Measurements from ENCODE around the gene SCD5.
A peak's percentile ranks its signal among the peaks of the same experiment; 100 is the strongest.

GRCh38 chr4:82599336-82599735 lies 199.3 kb downstream of the SCD5 start:
- TF ChIP-seq, protein P1, sequence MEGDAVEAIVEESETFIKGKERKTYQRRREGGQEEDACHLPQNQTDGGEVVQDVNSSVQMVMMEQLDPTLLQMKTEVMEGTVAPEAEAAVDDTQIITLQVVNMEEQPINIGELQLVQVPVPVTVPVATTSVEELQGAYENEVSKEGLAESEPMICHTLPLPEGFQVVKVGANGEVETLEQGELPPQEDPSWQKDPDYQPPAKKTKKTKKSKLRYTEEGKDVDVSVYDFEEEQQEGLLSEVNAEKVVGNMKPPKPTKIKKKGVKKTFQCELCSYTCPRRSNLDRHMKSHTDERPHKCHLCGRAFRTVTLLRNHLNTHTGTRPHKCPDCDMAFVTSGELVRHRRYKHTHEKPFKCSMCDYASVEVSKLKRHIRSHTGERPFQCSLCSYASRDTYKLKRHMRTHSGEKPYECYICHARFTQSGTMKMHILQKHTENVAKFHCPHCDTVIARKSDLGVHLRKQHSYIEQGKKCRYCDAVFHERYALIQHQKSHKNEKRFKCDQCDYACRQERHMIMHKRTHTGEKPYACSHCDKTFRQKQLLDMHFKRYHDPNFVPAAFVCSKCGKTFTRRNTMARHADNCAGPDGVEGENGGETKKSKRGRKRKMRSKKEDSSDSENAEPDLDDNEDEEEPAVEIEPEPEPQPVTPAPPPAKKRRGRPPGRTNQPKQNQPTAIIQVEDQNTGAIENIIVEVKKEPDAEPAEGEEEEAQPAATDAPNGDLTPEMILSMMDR (CRISPR knock-in tag; IDR thresholded peaks at IDR 0.05), result peak; percentile 79
- TF ChIP-seq RXRA (CRISPR knock-in tag; IDR thresholded peaks at IDR 0.05) (no peak), NR2F1 (CRISPR knock-in tag; IDR thresholded peaks at IDR 0.05) (no peak), SUZ12 (IDR thresholded peaks at IDR 0.05; ENCODE audit: low read depth, low read length) (no peak), ZNF83 (CRISPR knock-in tag; IDR thresholded peaks at IDR 0.05; ENCODE audit: borderline replicate concordance) (no peak), SRF (IDR thresholded peaks at IDR 0.05; ENCODE audit: low read depth, low read length) (no peak), ZBTB7A (CRISPR knock-in tag; IDR thresholded peaks at IDR 0.05) (no peak), NCOA2 (CRISPR knock-in tag; IDR thresholded peaks at IDR 0.05) (no peak), ZBTB4 (CRISPR knock-in tag; IDR thresholded peaks at IDR 0.05; ENCODE audit: borderline replicate concordance) (no peak), SIN3A (IDR thresholded peaks at IDR 0.05; ENCODE audit: borderline replicate concordance, low read depth, low read length) (no peak)
